HepG2 (cell line): ENCODE measurements around the gene POLR2B. TPM values are rescaled to one million over a fixed set of nuclear protein-coding genes. Genes with fewer than 3 reads are reported as not detected.
A peak's percentile ranks its signal among the peaks of the same experiment; 100 is the strongest.

Experiments used
- ARID5B ChIP-seq: IDR thresholded peaks from 2 replicates; pipeline ENCODE4 v1.4.0; 2020; ENCODE audit warnings: mild to moderate bottlenecking, missing genetic modification reagents
- CREBL2 ChIP-seq: sonication (generic); formaldehyde crosslinking; IDR thresholded peaks from 2 replicates; pipeline ENCODE4 v1.8.1; 2023; ENCODE audit warnings: missing genetic modification reagents, mild to moderate bottlenecking, borderline replicate concordance
- HNF1A ChIP-seq, 2 experiments: sonication (generic) in 1 of 2; formaldehyde crosslinking in 1 of 2; IDR thresholded peaks; 2 replicates each; pipeline versions ENCODE4 v1.4.0 to v1.6.1; 2016 to 2020; ENCODE audit warnings: borderline replicate concordance in 1 of 2, low read depth in 1 of 2, mild to moderate bottlenecking in 1 of 2, missing genetic modification reagents in 1 of 2
- LCORL ChIP-seq, 2 experiments: fragments of 450-650 bp in 1 of 2; sonication (generic) in 1 of 2; formaldehyde crosslinking in 1 of 2; IDR thresholded peaks; 2 replicates each; pipeline versions ENCODE4 v1.5.0 to v1.6.1; 2017 to 2020; ENCODE audit warnings: antibody characterized with exemption in 1 of 2, missing genetic modification reagents in 1 of 2
- MXI1 ChIP-seq: IDR thresholded peaks from 3 replicates; pipeline ENCODE4 v1.6.1; 2012; ENCODE audit warnings: low read depth, low read length, inconsistent platforms, borderline replicate concordance
- NRL ChIP-seq: sonication (generic); formaldehyde crosslinking; IDR thresholded peaks from 2 replicates; pipeline ENCODE4 v1.5.0; 2020; ENCODE audit warnings: missing genetic modification reagents, mild to moderate bottlenecking, moderate library complexity, borderline replicate concordance
- PHF8 ChIP-seq: sonication (generic); formaldehyde crosslinking; IDR thresholded peaks from 2 replicates; pipeline ENCODE4 v1.5.0; 2020; ENCODE audit warnings: missing genetic modification reagents
- RNF2 ChIP-seq: fragments of 450-650 bp; conservative IDR thresholded peaks from 2 replicates; pipeline ENCODE4 v1.6.1; 2016; ENCODE audit warnings: low read depth
- STAT5B ChIP-seq: sonication (generic); formaldehyde crosslinking; IDR thresholded peaks from 2 replicates; pipeline ENCODE4 v1.4.0; 2020; ENCODE audit warnings: missing genetic modification reagents
- SUZ12 ChIP-seq: fragments of 150-350 bp; IDR thresholded peaks from 2 replicates; pipeline ENCODE4 v1.6.1; 2014; ENCODE audit warnings: low read depth, low read length
- THAP11 ChIP-seq: IDR thresholded peaks from 2 replicates; pipeline ENCODE4 v1.6.1; 2016; ENCODE audit warnings: missing biosample characterization, missing genetic modification reagents
- ZNF253 ChIP-seq: sonication (generic); formaldehyde crosslinking; IDR thresholded peaks from 2 replicates; pipeline ENCODE4 v1.8.0; 2022; ENCODE audit warnings: mild to moderate bottlenecking, missing genetic modification reagents, borderline replicate concordance
- ZNF501 ChIP-seq: sonication (generic); formaldehyde crosslinking; IDR thresholded peaks from 2 replicates; pipeline ENCODE4 v1.5.1; 2020; ENCODE audit warnings: mild to moderate bottlenecking, moderate library complexity, missing genetic modification reagents
- ZNF879 ChIP-seq: sonication (generic); formaldehyde crosslinking; IDR thresholded peaks from 2 replicates; pipeline ENCODE4 v1.8.1; 2023; ENCODE audit warnings: missing genetic modification reagents
- ZNF883 ChIP-seq: sonication (generic); formaldehyde crosslinking; IDR thresholded peaks from 2 replicates; pipeline ENCODE4 v1.5.1; 2020; ENCODE audit warnings: mild to moderate bottlenecking, missing genetic modification reagents; ENCODE audit errors: not compliant biosample characterization
- polyA plus RNA-seq, 8 experiments: library from polyadenylated mRNA; depleted of rRNA in 3 of 8; stranded (reverse) in 7 of 8; unstranded in 1 of 8; fragments of >200 nt; fragmentation: Illumina TruSeq in 4 of 8; extraction: Trizol in 4 of 8; gene quantifications; 2 replicates each; pipeline versions ENCODE4 v1.2.1 to v1.2.3, GENCODE V29; 2011 to 2016; ENCODE audit warnings: low read depth in 4 of 8, missing spikeins in 1 of 8, mixed read lengths in 1 of 8; ENCODE audit not compliant: insufficient read depth in 1 of 8
- total RNA-seq, 5 experiments: library from RNA; depleted of rRNA; stranded (reverse); fragments of >200 nt; fragmentation: Illumina TruSeq; extraction: Trizol; gene quantifications; 2 replicates each; pipeline ENCODE4 v1.2.3, GENCODE V29; 2016; ENCODE audit warnings: low read depth in 1 of 5
- TF ChIP-seq, protein P1 (sequence below), 2 experiments: sonication (generic) in 1 of 2; formaldehyde crosslinking in 1 of 2; IDR thresholded peaks; 2 replicates each; pipeline versions ENCODE4 v1.4.0 to v1.6.1; 2018 to 2020; ENCODE audit warnings: missing genetic modification reagents in 2 of 2, borderline replicate concordance in 1 of 2, low read depth in 1 of 2, mild to moderate bottlenecking in 1 of 2, missing biosample characterization in 1 of 2
- TF ChIP-seq, protein P2 (sequence below): IDR thresholded peaks from 2 replicates; pipeline ENCODE4 v1.6.1; 2012; ENCODE audit warnings: inconsistent platforms

Gene POLR2B
- total and polyA plus RNA-seq, 2 of the 13 experiments (the other 11 are each of a cell fraction or from before 2014, with no cell fraction given), result 70.6 to 116 TPM

DNA sequence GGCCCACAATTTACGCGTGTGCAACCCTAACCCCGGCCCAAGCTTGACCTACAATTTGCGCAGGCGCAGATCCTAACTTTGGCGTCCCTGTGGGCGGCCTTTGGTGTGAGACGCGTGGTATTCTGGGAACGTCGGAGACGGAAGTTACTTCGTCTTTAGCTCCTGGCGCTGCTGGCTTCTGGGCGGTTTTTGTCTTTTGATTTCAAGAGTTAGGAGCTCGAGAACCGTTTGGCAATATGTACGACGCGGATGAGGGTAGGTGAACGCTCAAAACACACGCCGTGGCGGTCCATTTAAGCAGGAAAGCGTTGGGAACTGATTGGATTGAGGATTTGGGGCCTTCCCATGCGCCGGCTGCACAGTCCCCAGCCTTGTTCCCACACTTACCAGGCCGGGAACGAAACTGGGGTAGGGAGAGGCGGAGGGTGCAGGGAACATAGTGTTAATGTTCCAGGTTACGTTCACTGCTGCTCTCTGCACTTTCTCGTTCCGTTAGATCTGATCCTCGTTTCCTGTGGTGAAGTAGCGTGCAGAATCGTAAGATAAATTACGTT is at the start of gene POLR2B (continued):
- TF ChIP-seq, protein P1, sequence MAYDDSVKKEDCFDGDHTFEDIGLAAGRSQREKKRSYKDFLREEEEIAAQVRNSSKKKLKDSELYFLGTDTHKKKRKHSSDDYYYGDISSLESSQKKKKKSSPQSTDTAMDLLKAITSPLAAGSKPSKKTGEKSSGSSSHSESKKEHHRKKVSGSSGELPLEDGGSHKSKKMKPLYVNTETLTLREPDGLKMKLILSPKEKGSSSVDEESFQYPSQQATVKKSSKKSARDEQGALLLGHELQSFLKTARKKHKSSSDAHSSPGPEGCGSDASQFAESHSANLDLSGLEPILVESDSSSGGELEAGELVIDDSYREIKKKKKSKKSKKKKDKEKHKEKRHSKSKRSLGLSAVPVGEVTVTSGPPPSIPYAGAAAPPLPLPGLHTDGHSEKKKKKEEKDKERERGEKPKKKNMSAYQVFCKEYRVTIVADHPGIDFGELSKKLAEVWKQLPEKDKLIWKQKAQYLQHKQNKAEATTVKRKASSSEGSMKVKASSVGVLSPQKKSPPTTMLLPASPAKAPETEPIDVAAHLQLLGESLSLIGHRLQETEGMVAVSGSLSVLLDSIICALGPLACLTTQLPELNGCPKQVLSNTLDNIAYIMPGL (CRISPR knock-in tag; IDR thresholded peaks at IDR 0.05; ENCODE audit: borderline replicate concordance in 1 of 2, low read depth in 1 of 2), result peak; percentile 50 to 60; a peak in 2 of 4 replicates
- TF ChIP-seq NRL (CRISPR knock-in tag), result peak; percentile 61; the same call in 1 of the 2 replicates
- 0 out of 2 replicates have a peak, but pooled peaks have one; percentile 37 for TF ChIP-seq ZNF253 (CRISPR knock-in tag)
- peak; percentile 85 for TF ChIP-seq THAP11
- peak; percentile 13 for TF ChIP-seq ZNF883 (CRISPR knock-in tag)
- TF ChIP-seq, protein P2, sequence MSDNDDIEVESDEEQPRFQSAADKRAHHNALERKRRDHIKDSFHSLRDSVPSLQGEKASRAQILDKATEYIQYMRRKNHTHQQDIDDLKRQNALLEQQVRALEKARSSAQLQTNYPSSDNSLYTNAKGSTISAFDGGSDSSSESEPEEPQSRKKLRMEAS, result peak; percentile 63
- TF ChIP-seq RNF2, result peak; percentile 80; the same call in 1 of the 2 replicates
- peak; percentile 72; the same call in 1 of the 2 replicates for TF ChIP-seq CREBL2 (CRISPR knock-in tag)
- no peak for TF ChIP-seq HNF1A (IDR thresholded peaks at IDR 0.05; ENCODE audit: low read depth)
- TF ChIP-seq HNF1A (CRISPR knock-in tag; IDR thresholded peaks at IDR 0.05; ENCODE audit: borderline replicate concordance), result peak; percentile 29; the same call in 1 of the 2 replicates
- TF ChIP-seq LCORL (IDR thresholded peaks at IDR 0.05), result 0 out of 2 replicates have a peak, but pooled peaks have one; percentile 13
- no peak for TF ChIP-seq LCORL (CRISPR knock-in tag; IDR thresholded peaks at IDR 0.05)
- peak; percentile 13; the same call in 1 of the 2 replicates for TF ChIP-seq ARID5B (CRISPR knock-in tag)
- peak; percentile 96 for TF ChIP-seq PHF8
- TF ChIP-seq ZNF879, result peak; percentile 77; the same call in 1 of the 2 replicates
- peak; percentile 36; the same call in 1 of the 2 replicates for TF ChIP-seq ZNF501 (CRISPR knock-in tag)
- no peak for TF ChIP-seq STAT5B (CRISPR knock-in tag)
- peak; percentile 9; the same call in 1 of the 2 replicates for TF ChIP-seq SUZ12
- peak; percentile 91; the same call in 2 of the 3 replicates for TF ChIP-seq MXI1
